GM12865 (cell line): ENCODE results near the gene XRN2.

ENCODE experiments used
- DNase-seq: peaks from one replicate; pipeline ENCODE4 v3.0.0; 2010; ENCODE audit warnings: low read depth
- H3K4me3 ChIP-seq: 2 replicates; pipeline ENCODE4 v1.5.1; 2011; ENCODE audit warnings: mild to moderate bottlenecking, low read depth, low read length, control low read depth
- CTCF ChIP-seq: IDR thresholded peaks from 2 replicates; pipeline ENCODE4 v1.5.1; 2011; ENCODE audit warnings: low read length, control low read depth, low read depth, inconsistent platforms; ENCODE audit not compliant: insufficient read depth; ENCODE audit errors: missing control alignments

Gene XRN2

GRCh38 chr20:21325296-21325695 lies 22.2 kb downstream of the XRN2 start:
- no peak overlapping the region for H3K4me3 ChIP-seq
- DNase-seq: no peak
- TF ChIP-seq CTCF: no peak

GRCh38 chr20:21326700-21327099 lies 23.6 kb downstream of the XRN2 start:
- no peak for TF ChIP-seq CTCF
- no peak for DNase-seq
- no peak overlapping the region for H3K4me3 ChIP-seq

GRCh38 chr20:21336455-21337151 lies 33.5 kb downstream of the XRN2 start:
- no peak for DNase-seq
- TF ChIP-seq CTCF: no peak
- no peak overlapping the region for H3K4me3 ChIP-seq

GRCh38 chr20:21338291-21338690 lies 35.2 kb downstream of the XRN2 start:
- TF ChIP-seq CTCF: no peak
- no peak for DNase-seq
- no peak overlapping the region for H3K4me3 ChIP-seq

GRCh38 chr20:21339499-21339898 lies 36.4 kb downstream of the XRN2 start:
- no peak overlapping the region for H3K4me3 ChIP-seq
- no peak for DNase-seq
- no peak for TF ChIP-seq CTCF

- no peak overlapping the region for H3K4me3 ChIP-seq
- TF ChIP-seq CTCF: no peak
- DNase-seq: no peak
Measured at GRCh38 chr20:21340991-21341697, 38.0 kb downstream of the XRN2 start.
